Measurements from ENCODE around the gene UPK3BL2.
"Not testable (repeated sequence)": the region's sequence is repeated elsewhere in the genome, so short reads cannot be mapped to it uniquely, and the experiment has no call there.

Gene UPK3BL2

GRCh38 chr7:102520797-102521196 lies 22.7 kb downstream of the UPK3BL2 start:
- H4K91ac ChIP-seq (ENCODE audit: low read depth, low read length); H4K12ac ChIP-seq (ENCODE audit: low read depth, low read length); H3K36me3 ChIP-seq (ENCODE audit: control insufficient read depth in 1 of 2, insufficient read depth in 2 of 2, low read length in 2 of 2); H3K4ac ChIP-seq (ENCODE audit: low read depth, low read length); H3K18ac ChIP-seq (ENCODE audit: low read length); DNase-seq; H3K14ac ChIP-seq (ENCODE audit: low read length); H3K9me3 ChIP-seq (ENCODE audit: insufficient read depth, low read depth, low read length); H3K27me3 ChIP-seq (ENCODE audit: insufficient read depth, low read length); H3K4me1 ChIP-seq (ENCODE audit: control insufficient read depth in 1 of 2, insufficient read depth in 2 of 2, low read length in 2 of 2); H3K4me3 ChIP-seq (ENCODE audit: low read depth, low read length); H3K27ac ChIP-seq (ENCODE audit: low read depth, low read length); H3K4me2 ChIP-seq (ENCODE audit: low read length); H3K23ac ChIP-seq (ENCODE audit: low read length); H3K79me2 ChIP-seq (ENCODE audit: control insufficient read depth, insufficient read depth, low read length, poor library complexity); H3K79me1 ChIP-seq (ENCODE audit: low read length); H3K9ac ChIP-seq (ENCODE audit: low read length); H2BK5ac ChIP-seq (ENCODE audit: low read depth, low read length, poor library complexity); H4K8ac ChIP-seq (ENCODE audit: low read depth, low read length); H2BK12ac ChIP-seq (ENCODE audit: low read length); H2AFZ ChIP-seq (ENCODE audit: insufficient read depth, low read length, poor library complexity); H2AK5ac ChIP-seq (ENCODE audit: low read length); H2BK120ac ChIP-seq (ENCODE audit: insufficient read depth, low read length, poor library complexity): not testable (repeated sequence)
- no CpG with 5 or more reads among the region's 5 CpGs for WGBS (ENCODE audit: extremely low coverage, insufficient coverage, insufficient read length)

DNA sequence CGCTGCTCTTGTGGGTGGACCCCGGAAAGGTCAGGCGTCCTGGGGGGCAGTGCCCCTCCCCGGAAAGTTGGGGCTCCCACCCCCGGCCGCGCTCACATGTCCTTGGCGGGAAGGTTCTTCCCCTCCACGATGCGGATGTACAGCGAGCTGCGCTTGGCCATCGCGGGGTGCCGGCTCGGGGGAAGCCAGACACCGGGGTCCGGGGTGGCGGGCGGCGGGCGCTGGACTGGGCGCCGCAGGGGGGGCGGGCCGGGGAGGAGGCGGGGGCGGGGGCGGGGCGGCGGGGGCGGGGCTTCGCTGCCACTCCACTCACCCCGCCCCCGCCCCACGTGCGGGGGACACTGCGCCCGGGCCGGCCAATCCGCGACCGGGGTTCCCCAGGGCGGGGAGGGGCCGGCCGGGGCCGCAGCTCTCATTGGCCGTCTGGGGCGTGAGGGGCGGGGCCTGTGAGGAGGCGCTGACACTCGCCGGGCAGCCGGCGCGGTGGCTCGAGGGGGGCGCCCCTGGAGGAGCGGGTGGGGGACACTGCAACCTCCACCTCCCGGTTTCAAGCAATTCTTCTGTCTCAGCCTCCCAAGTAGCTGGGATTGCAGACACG lies 25.8 kb downstream of the UPK3BL2 start, which contains the start of gene RASA4B:
RASA4B (minus strand) TSS at position 228 of the 598 bp plus-strand sequence; CDS start at position 161, 67 bp downstream.
- not testable (repeated sequence) for H3K79me1 ChIP-seq (ENCODE audit: low read length); H4K8ac ChIP-seq (ENCODE audit: low read depth, low read length); H3K27me3 ChIP-seq (ENCODE audit: insufficient read depth, low read length); H3K23ac ChIP-seq (ENCODE audit: low read length); H2AK5ac ChIP-seq (ENCODE audit: low read length); H3K4ac ChIP-seq (ENCODE audit: low read depth, low read length); H3K14ac ChIP-seq (ENCODE audit: low read length); H2BK12ac ChIP-seq (ENCODE audit: low read length); H3K4me2 ChIP-seq (ENCODE audit: low read length); H3K27ac ChIP-seq (ENCODE audit: low read depth, low read length); H3K9me3 ChIP-seq (ENCODE audit: insufficient read depth, low read depth, low read length); H2BK120ac ChIP-seq (ENCODE audit: insufficient read depth, low read length, poor library complexity); H2BK5ac ChIP-seq (ENCODE audit: low read depth, low read length, poor library complexity); H3K4me1 ChIP-seq (ENCODE audit: control insufficient read depth in 1 of 2, insufficient read depth in 2 of 2, low read length in 2 of 2); H3K79me2 ChIP-seq (ENCODE audit: control insufficient read depth, insufficient read depth, low read length, poor library complexity); H3K4me3 ChIP-seq (ENCODE audit: low read depth, low read length); H3K18ac ChIP-seq (ENCODE audit: low read length); H4K91ac ChIP-seq (ENCODE audit: low read depth, low read length); H2AFZ ChIP-seq (ENCODE audit: insufficient read depth, low read length, poor library complexity); H3K36me3 ChIP-seq (ENCODE audit: control insufficient read depth in 1 of 2, insufficient read depth in 2 of 2, low read length in 2 of 2); H4K12ac ChIP-seq (ENCODE audit: low read depth, low read length); H3K9ac ChIP-seq (ENCODE audit: low read length)
- WGBS (ENCODE audit: extremely low coverage, insufficient coverage, insufficient read length): no CpG with 5 or more reads among the region's 61 CpGs
- DNase-seq: peak in 1 of 2 donors; percentile 0

DNA sequence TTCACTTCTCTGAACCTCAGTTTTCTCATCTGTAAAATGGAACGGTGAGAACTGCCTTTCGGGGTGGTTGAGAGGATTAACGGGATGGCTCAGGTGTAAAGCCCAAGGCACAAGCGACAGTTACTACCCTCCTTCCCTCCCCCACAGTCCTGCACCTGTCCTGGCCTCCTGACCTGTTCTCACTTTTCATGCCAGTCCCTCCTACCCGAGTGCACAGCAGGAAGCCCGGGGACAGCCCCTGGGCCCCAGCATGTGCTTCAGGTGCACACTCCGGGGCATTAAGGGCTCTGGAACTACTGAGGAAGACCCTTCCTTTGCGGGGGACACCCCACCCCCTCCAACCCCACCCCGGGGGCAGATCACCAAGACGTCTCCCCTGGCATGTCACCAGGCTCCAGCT lies 26.5 kb downstream of the UPK3BL2 start:
- not testable (repeated sequence) for H3K27me3 ChIP-seq (ENCODE audit: insufficient read depth, low read length); H3K14ac ChIP-seq (ENCODE audit: low read length); H3K4ac ChIP-seq (ENCODE audit: low read depth, low read length); H2BK120ac ChIP-seq (ENCODE audit: insufficient read depth, low read length, poor library complexity); H4K8ac ChIP-seq (ENCODE audit: low read depth, low read length); DNase-seq; H4K12ac ChIP-seq (ENCODE audit: low read depth, low read length); H3K18ac ChIP-seq (ENCODE audit: low read length); H2AFZ ChIP-seq (ENCODE audit: insufficient read depth, low read length, poor library complexity); H3K27ac ChIP-seq (ENCODE audit: low read depth, low read length); H3K79me2 ChIP-seq (ENCODE audit: control insufficient read depth, insufficient read depth, low read length, poor library complexity); H3K9me3 ChIP-seq (ENCODE audit: insufficient read depth, low read depth, low read length); H2AK5ac ChIP-seq (ENCODE audit: low read length); H3K4me2 ChIP-seq (ENCODE audit: low read length); H3K23ac ChIP-seq (ENCODE audit: low read length); H3K79me1 ChIP-seq (ENCODE audit: low read length); H4K91ac ChIP-seq (ENCODE audit: low read depth, low read length); H3K4me1 ChIP-seq (ENCODE audit: control insufficient read depth in 1 of 2, insufficient read depth in 2 of 2, low read length in 2 of 2); H3K4me3 ChIP-seq (ENCODE audit: low read depth, low read length); H2BK12ac ChIP-seq (ENCODE audit: low read length); H3K36me3 ChIP-seq (ENCODE audit: control insufficient read depth in 1 of 2, insufficient read depth in 2 of 2, low read length in 2 of 2); H3K9ac ChIP-seq (ENCODE audit: low read length); H2BK5ac ChIP-seq (ENCODE audit: low read depth, low read length, poor library complexity)
- WGBS (ENCODE audit: extremely low coverage, insufficient coverage, insufficient read length): no CpG with 5 or more reads among the region's 10 CpGs

- not testable (repeated sequence) for H4K8ac ChIP-seq (ENCODE audit: low read depth, low read length); H3K4me1 ChIP-seq (ENCODE audit: control insufficient read depth in 1 of 2, insufficient read depth in 2 of 2, low read length in 2 of 2); H3K14ac ChIP-seq (ENCODE audit: low read length); H3K4me2 ChIP-seq (ENCODE audit: low read length); H3K27ac ChIP-seq (ENCODE audit: low read depth, low read length); H2BK120ac ChIP-seq (ENCODE audit: insufficient read depth, low read length, poor library complexity); H3K9ac ChIP-seq (ENCODE audit: low read length); H3K27me3 ChIP-seq (ENCODE audit: insufficient read depth, low read length); H2AK5ac ChIP-seq (ENCODE audit: low read length); H3K36me3 ChIP-seq (ENCODE audit: control insufficient read depth in 1 of 2, insufficient read depth in 2 of 2, low read length in 2 of 2); H4K12ac ChIP-seq (ENCODE audit: low read depth, low read length); H3K79me2 ChIP-seq (ENCODE audit: control insufficient read depth, insufficient read depth, low read length, poor library complexity); H2BK5ac ChIP-seq (ENCODE audit: low read depth, low read length, poor library complexity); H2AFZ ChIP-seq (ENCODE audit: insufficient read depth, low read length, poor library complexity); H3K4me3 ChIP-seq (ENCODE audit: low read depth, low read length); DNase-seq; H3K79me1 ChIP-seq (ENCODE audit: low read length); H3K4ac ChIP-seq (ENCODE audit: low read depth, low read length); H4K91ac ChIP-seq (ENCODE audit: low read depth, low read length); H3K23ac ChIP-seq (ENCODE audit: low read length); H3K9me3 ChIP-seq (ENCODE audit: insufficient read depth, low read depth, low read length); H3K18ac ChIP-seq (ENCODE audit: low read length); H2BK12ac ChIP-seq (ENCODE audit: low read length)
- no CpG with 5 or more reads among the region's 3 CpGs for WGBS (ENCODE audit: extremely low coverage, insufficient coverage, insufficient read length)
These were observed 27.6 kb downstream of the UPK3BL2 start for GRCh38 chr7:102515889-102516288.

Measured in trophoblast cell (in vitro differentiated cells and primary cell).